Measurements from ENCODE around the gene LARP4B. TPM values are rescaled to one million over a fixed set of nuclear protein-coding genes. Genes with fewer than 3 reads are reported as not detected.

LARP4B gene
- polyA plus RNA-seq, 1 donor = 83.3 TPM

DNA sequence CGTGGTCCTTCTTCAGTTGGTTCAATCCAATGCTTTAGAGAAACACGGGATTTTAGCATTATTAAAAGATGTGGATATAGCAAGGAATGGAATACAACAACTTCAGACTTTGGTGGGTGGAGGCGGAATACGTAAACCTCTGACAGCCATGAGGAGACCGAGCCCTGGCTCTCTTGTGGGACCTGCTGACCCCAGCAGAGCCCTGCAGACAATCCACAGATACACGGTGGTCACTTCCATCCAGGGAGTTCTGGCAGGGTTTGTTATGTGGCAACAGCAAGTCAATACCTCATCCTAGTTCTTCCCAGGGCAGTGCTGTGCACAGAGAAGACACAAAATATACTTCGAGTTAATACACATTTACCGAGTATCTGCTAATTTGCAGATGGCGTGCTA is 123.5 kb downstream of the LARP4B start:
- DNase-seq (ENCODE audit: low read depth) = no peak

DNA sequence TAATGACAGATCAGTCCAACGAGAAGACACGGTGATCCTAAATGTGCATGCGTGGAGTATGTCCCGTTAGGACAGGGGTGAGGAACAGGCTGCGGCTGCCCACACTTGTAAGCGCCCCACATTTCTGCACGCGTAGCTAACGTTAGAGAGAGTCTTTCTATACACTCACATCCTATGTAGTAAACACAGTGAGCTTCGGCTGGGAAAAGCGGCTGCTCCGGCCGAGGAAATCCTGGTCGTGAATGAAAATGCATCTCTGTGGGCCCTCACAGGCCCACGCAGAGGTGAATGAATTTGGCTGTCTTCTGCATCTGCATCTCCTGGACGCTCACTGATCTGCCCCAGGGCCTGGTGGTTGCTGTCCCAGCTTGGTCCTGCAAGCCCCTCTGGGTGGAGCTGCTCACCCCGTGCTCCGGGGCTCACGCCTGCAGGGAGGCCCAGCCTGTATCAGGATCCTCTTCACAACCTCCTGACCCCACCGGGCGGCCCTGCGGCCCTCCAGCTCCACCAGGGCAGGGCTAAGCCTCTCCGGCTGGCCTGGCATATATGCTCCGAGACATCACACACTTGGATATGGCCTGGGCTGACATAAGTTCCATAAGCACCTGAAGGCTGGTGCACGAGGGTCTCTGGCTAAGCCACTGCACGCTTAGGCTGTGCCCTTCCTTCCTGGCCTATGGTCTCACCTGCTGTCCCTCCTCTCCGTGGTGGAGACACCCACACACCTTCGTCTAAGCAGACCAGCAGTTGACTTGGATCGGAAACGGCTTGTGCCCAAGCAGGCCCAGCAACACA is 124.1 kb downstream of the LARP4B start:
- DNase-seq (ENCODE audit: low read depth) = no peak

- DNase-seq (ENCODE audit: low read depth) = no peak
These were observed 124.9 kb downstream of the LARP4B start for GRCh38 chr10:806451-807162.

- DNase-seq (ENCODE audit: low read depth) = no peak
These were observed 125.7 kb downstream of the LARP4B start for GRCh38 chr10:805620-806305.

DNA sequence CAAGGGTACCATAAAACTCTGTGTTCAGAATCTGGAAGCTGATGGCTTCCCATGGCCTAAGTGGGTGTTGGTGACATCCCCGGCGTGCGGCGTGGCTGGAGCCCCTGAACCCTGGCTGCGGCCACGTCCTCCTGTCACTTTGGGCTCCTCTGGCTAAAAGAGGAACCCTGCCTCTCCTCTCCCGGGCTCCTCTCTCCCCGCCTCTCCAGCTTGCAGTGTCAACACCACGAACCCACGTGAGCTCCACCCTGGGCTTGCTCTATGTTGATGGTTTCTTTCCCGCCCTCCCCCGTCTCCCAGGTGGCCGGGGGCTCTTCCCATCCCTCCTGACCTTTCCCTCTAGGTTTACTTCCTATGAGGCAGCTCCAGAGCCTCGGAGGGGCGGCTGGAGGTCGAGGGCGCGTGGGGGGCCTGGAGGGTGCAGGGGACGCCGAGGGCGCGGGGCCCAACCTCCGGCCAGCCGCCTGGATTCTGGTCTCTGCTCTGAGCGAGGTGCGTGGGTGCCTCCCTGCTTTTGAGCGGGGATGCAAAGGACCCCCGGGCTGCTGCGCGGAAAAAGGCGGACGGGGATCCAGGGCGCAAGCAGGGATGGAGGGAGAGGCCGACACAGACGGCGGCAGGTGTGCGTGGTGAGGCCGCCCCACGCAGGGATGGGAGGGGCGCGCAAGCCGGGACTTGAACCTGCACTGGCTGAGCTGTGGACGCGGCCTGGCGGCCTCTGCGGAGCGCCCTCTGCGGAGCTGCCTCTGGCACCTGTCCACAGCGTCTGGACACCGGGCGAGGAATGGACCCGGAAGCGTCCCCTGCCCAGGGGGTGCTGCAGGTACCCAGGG is 126.5 kb downstream of the LARP4B start:
- DNase-seq (ENCODE audit: low read depth) = no peak

- DNase-seq (ENCODE audit: low read depth) = no peak
These were observed 127.2 kb downstream of the LARP4B start for GRCh38 chr10:804191-804781.

- DNase-seq (ENCODE audit: low read depth) = no peak
These were observed 128.3 kb downstream of the LARP4B start for GRCh38 chr10:803041-803741.

- no peak for DNase-seq (ENCODE audit: low read depth)
These were observed 129.0 kb downstream of the LARP4B start for GRCh38 chr10:802506-802905.

- DNase-seq (ENCODE audit: low read depth) = no peak
These were observed 134.3 kb downstream of the LARP4B start for GRCh38 chr10:797179-797578.

DNA sequence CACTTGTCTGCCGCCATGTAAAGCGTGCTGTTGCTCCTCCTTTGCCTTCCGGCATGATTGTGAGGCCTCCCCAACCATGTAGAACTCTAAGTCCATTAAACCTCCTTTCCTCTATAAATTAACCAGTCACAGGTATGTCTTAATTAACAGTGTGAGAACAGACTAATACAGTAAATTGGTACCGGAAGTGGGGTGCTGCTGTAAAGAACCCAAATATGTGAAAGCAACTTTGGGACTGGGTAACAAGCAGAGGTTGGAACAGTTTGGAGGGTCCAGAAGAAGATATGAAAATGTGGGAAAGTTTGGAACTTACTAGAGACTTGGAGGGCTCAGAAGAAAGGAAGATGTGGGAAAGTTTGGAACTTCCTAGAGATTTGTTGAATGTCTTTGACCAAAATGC is 135.3 kb downstream of the LARP4B start:
- no peak for DNase-seq (ENCODE audit: low read depth)

GRCh38 chr10:794382-794956 is 137.0 kb downstream of the LARP4B start:
- DNase-seq (ENCODE audit: low read depth) = no peak

DNA sequence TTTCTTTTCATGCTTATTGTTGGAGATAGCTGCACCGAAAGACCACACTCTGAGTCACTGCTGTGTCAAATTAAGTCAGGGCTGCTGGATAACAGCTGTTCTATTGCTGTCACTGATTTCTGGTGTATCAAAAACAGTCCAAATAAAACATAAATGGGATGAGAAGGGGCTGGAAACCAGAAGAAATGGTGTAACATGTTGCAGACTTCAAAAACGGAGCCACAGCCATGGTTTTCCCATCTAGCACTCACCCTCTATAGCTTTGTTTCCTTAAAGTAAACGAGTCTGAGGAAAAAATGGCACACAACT is 138.8 kb downstream of the LARP4B start:
- DNase-seq (ENCODE audit: low read depth) = no peak

DNA sequence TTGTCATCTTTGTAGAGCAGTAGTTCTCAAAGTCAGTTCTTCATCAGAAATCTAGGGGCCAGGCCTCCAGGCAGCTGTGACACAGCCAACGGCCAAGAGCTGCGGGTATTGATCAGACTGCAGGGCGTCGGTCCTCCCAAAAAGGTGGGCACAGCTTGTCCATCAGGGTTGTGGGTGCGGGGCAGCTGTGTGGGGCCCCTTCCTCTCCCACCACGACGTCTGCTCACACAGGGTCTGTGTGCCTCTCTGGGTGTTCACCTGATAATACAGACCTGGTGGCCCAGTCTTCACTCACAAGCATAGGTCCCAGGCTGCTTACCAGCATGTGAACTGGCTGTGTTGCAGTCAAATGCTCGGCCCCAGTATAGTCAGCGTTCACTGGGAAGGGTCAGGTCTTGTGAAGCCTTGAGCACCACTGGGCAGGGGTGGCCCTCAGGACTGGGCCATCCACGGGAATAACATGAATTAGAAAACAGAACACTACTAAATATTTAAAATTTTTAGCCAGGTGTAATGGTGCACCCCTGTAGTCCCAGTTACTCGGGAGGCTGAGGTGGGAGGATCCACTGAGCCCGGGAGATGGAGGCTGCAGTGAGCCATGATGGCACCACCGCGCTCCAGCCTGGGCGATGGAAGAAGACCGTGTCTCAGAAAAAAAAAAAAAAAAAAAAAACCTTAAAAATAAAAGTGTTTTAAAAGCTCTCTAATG is 139.3 kb downstream of the LARP4B start:
- no peak for DNase-seq (ENCODE audit: low read depth)

DNA sequence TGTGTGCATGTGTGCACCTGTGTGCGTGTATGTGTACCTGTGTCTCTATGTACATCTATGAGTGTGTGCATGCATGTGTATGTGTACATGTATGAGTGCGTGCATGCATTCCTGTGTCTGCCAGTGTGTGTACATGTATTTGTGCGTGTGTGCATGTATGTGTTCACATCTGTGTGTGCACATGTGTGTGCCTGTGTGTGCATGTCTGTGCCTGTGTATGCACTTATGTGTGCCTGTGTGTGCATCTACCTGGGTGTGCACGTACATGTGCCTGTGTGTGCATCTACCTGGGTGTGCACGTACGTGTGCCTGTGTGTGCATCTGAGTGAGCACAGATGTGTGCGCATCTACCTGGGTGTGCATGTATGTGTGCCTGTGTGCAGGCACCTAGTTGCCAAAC is 139.9 kb downstream of the LARP4B start:
- no peak for DNase-seq (ENCODE audit: low read depth)

GRCh38 chr10:790821-791551 is 140.5 kb downstream of the LARP4B start:
- no peak for DNase-seq (ENCODE audit: low read depth)

DNA sequence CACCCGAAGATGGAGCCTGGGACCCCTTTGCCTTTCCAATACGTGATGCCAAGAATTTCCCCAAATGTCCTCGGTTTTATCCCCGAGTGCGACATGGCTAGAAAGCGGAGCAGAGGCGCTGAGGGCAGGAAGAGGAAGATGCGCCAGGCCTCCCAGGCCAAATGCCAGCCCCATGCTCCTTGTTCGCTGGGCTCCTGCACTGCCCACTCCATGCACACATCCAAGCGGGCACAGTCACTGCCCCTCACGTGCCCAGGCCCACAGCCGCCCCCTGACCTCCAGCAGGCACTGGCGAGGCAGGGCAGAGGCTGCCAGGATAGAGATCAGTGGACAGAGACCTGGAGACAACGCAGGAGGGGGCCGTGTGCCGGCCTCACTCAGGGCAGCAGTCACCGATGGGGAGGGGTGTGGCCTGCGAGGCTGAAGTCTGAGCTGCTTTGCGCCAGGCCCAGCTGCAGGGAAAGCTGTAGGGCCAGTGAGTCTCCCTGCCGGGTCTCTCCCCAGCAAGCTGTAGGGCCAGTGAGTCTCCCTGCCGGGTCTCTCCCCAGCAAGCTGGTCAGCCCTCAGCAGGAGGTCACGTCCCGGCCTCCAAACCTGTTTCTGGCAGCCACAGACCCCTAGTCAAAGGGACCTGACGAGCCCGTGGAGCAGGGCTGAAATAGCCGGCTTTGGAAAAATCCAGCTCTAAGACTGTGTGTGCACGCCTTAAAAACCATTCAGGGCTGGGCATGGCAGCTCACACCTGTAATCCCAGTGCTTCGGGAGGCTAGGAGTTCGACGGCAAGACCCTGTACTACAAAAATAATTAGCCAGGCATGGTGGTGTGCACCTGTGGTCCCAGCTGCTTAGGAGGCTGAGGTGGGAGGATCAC is 141.4 kb downstream of the LARP4B start:
- DNase-seq (ENCODE audit: low read depth) = no peak

- DNase-seq (ENCODE audit: low read depth) = no peak
These were observed 142.4 kb downstream of the LARP4B start for GRCh38 chr10:788796-789748.

Data from forelimb muscle (tissue), 1 donor.